ENCODE data around the gene IRF8. TPM values are rescaled to one million over a fixed set of nuclear protein-coding genes. Genes with fewer than 3 reads are reported as not detected.

Gene IRF8
- total and polyA plus RNA-seq, 2 of the 4 experiments (the other 2 are of a cell fraction), result not detected

DNA sequence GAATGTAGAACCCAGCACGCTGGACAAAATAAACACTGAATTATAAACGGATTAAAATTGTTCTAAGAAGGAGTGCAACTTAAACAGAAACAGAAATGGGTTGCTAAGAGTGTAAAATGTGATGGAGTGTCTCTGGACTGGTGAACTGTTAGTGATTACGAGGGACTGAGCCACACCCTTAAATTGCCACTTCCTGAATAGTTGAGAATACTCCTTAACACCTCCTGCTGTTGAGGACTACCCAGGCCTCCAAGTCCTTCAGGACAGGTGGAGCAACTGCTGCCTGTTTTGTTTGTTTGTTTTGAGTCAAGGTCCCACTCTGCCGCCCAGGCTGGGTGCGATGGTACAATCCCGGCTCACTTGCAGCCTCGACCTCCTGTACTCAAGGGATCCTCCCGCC is 25.8 kb upstream of the IRF8 start:
- no peak overlapping the region for H4K91ac ChIP-seq (ENCODE audit: insufficient read depth, low read depth, low read length)
- no peak overlapping the region for H4K8ac ChIP-seq (ENCODE audit: low read depth in 2 of 2, low read length in 2 of 2)
- no peak overlapping the region for H2BK20ac ChIP-seq (ENCODE audit: low read depth, low read length)
- WGBS, 2 experiments (ENCODE audit: extremely low coverage in 2 of 2, insufficient read length in 1 of 2), result 83% methylated on average over 5 of the region's 8 CpGs; no CpG with 5 or more reads in 1 of the 2 experiments
- no peak overlapping the region for H2BK120ac ChIP-seq (ENCODE audit: low read depth, low read length)
- H3K36me3 ChIP-seq (ENCODE audit: control insufficient read depth, insufficient read depth, low read length), result no peaks in the 10 kb centered on the region
- BruUV-seq (replicated peaks), result no TSS peak
- no peak overlapping the region for H3K56ac ChIP-seq (ENCODE audit: extremely low read depth, insufficient read depth, low read length)
- dilution Hi-C loops (cut with HindIII; ENCODE audit: low sequenced_read_pairs, unreplicated experiment), result no loop called here
- no peak overlapping the region for H2AK5ac ChIP-seq (ENCODE audit: low read depth, low read length)
- no peak overlapping the region for H3K4me3 ChIP-seq (ENCODE audit: insufficient read depth, low read depth, low read length)
- no peak overlapping the region for H3K18ac ChIP-seq (ENCODE audit: low read depth, low read length)
- H3K23ac ChIP-seq (ENCODE audit: low read depth, low read length), result no peak overlapping the region
- ATAC-seq (ENCODE audit: low read depth) (no peak), DNase-seq (no peak)
- H3K9me1 ChIP-seq (ENCODE audit: insufficient read depth, low read length), result no peaks in the 10 kb centered on the region
- no peak overlapping the region for H3K4me2 ChIP-seq (ENCODE audit: low read depth, low read length)
- H3K9ac ChIP-seq (ENCODE audit: low read depth, low read length), result no peak overlapping the region
- no peak overlapping the region for H3K4ac ChIP-seq (ENCODE audit: low read depth, low read length)
- POLR2A ChIA-PET (ENCODE audit: unreplicated experiment), result no interaction called here
- no peaks in the 10 kb centered on the region for H3K79me1 ChIP-seq (ENCODE audit: low read depth in 1 of 2, low read length in 2 of 2)
- CTCF ChIA-PET, result no interaction called here
- H2BK5ac ChIP-seq (ENCODE audit: low read depth, low read length, poor library complexity, severe bottlenecking), result no peak overlapping the region
- peaks cover 34% of the 10 kb centered on the region for H3K27me3 ChIP-seq (ENCODE audit: control insufficient read depth, insufficient read depth, low read length)
- TF ChIP-seq RFX5 (IDR thresholded peaks at IDR 0.05; ENCODE audit: low read depth, low read length) (no peak), POLR2A (IDR thresholded peaks at IDR 0.05; ENCODE audit: low read depth, low read length) (no peak), CHD1 (IDR thresholded peaks at IDR 0.05; ENCODE audit: low read depth, low read length) (no peak), CEBPB (IDR thresholded peaks at IDR 0.05; ENCODE audit: low read depth, low read length) (no peak), SMC3 (IDR thresholded peaks at IDR 0.05; ENCODE audit: low read depth, low read length) (no peak), FOS (IDR thresholded peaks at IDR 0.05; ENCODE audit: low read depth, low read length) (no peak), MXI1 (IDR thresholded peaks at IDR 0.05; ENCODE audit: borderline replicate concordance, low read depth, low read length) (no peak), NFE2L2 (IDR thresholded peaks at IDR 0.05; ENCODE audit: low read depth, low read length) (no peak), BHLHE40 (IDR thresholded peaks at IDR 0.05; ENCODE audit: low read depth, low read length) (no peak), RCOR1 (IDR thresholded peaks at IDR 0.05; ENCODE audit: insufficient replicate concordance, low read length) (no peak), MAZ (IDR thresholded peaks at IDR 0.05; ENCODE audit: borderline replicate concordance, low read depth, low read length) (no peak), RAD21 (IDR thresholded peaks at IDR 0.05; ENCODE audit: low read length) (no peak), MAFK (IDR thresholded peaks at IDR 0.05; ENCODE audit: low read depth, low read length) (no peak)
- TF ChIP-seq, protein P1, sequence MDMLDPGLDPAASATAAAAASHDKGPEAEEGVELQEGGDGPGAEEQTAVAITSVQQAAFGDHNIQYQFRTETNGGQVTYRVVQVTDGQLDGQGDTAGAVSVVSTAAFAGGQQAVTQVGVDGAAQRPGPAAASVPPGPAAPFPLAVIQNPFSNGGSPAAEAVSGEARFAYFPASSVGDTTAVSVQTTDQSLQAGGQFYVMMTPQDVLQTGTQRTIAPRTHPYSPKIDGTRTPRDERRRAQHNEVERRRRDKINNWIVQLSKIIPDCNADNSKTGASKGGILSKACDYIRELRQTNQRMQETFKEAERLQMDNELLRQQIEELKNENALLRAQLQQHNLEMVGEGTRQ (IDR thresholded peaks at IDR 0.05; ENCODE audit: low read depth, low read length), result no peak
- TF ChIP-seq, protein P2, sequence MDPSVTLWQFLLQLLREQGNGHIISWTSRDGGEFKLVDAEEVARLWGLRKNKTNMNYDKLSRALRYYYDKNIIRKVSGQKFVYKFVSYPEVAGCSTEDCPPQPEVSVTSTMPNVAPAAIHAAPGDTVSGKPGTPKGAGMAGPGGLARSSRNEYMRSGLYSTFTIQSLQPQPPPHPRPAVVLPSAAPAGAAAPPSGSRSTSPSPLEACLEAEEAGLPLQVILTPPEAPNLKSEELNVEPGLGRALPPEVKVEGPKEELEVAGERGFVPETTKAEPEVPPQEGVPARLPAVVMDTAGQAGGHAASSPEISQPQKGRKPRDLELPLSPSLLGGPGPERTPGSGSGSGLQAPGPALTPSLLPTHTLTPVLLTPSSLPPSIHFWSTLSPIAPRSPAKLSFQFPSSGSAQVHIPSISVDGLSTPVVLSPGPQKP (IDR thresholded peaks at IDR 0.05; ENCODE audit: borderline replicate concordance, low read depth, low read length), result no peak
- TF ChIP-seq, protein P3, sequence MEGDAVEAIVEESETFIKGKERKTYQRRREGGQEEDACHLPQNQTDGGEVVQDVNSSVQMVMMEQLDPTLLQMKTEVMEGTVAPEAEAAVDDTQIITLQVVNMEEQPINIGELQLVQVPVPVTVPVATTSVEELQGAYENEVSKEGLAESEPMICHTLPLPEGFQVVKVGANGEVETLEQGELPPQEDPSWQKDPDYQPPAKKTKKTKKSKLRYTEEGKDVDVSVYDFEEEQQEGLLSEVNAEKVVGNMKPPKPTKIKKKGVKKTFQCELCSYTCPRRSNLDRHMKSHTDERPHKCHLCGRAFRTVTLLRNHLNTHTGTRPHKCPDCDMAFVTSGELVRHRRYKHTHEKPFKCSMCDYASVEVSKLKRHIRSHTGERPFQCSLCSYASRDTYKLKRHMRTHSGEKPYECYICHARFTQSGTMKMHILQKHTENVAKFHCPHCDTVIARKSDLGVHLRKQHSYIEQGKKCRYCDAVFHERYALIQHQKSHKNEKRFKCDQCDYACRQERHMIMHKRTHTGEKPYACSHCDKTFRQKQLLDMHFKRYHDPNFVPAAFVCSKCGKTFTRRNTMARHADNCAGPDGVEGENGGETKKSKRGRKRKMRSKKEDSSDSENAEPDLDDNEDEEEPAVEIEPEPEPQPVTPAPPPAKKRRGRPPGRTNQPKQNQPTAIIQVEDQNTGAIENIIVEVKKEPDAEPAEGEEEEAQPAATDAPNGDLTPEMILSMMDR (conservative IDR thresholded peaks at IDR 0.05; ENCODE audit: low read depth, low read length), result no peak
- H3K27ac ChIP-seq (ENCODE audit: insufficient read depth, low read length), result no peak overlapping the region
- intact Hi-C loops (cut with micrococcal nuclease), result no loop called here
- H4K5ac ChIP-seq (ENCODE audit: low read depth, low read length), result no peak overlapping the region
- no peaks in the 10 kb centered on the region for H4K20me1 ChIP-seq (ENCODE audit: insufficient read depth, low read length)
- no peak overlapping the region for H3K14ac ChIP-seq (replicated peaks; ENCODE audit: low read depth, low read length)
- H2AK9ac ChIP-seq (replicated peaks; ENCODE audit: low read depth, low read length, poor library complexity), result no peak overlapping the region
- H2AFZ ChIP-seq (replicated peaks; ENCODE audit: low read length, poor library complexity), result no peak overlapping the region
- no peaks in the 10 kb centered on the region for H3K4me1 ChIP-seq (ENCODE audit: control insufficient read depth, insufficient read depth, low read length)
- no peak overlapping the region for H2BK15ac ChIP-seq (ENCODE audit: low read depth, low read length)
- in situ Hi-C loops (cut with MboI; ENCODE audit: low sequenced_read_pairs), result no loop called here
- peaks cover 4% of the 10 kb centered on the region for H3K9me3 ChIP-seq (ENCODE audit: control insufficient read depth, insufficient read depth, low read length)
